ENCODE measurements around the gene TMIGD3.

- TF ChIP-seq EP300 (IDR thresholded peaks at IDR 0.05) = no peak
- no peak for TF ChIP-seq CTCF (IDR thresholded peaks at IDR 0.05)
Measured at GRCh38 chr1:111513410-111514020, 10.1 kb upstream of the TMIGD3 start.

Data from stomach (tissue), 4 donors.